DOHH2 (cell line): ENCODE data around the gene INPP4B.

ENCODE experiments used
- H3F3A ChIP-seq: fragments of 200-600 bp; sonication (generic), shearing (Covaris generic); 2 replicates; pipeline ENCODE4 v1.6.0; 2016; ENCODE audit warnings: antibody characterized with exemption, mild to moderate bottlenecking; ENCODE audit not compliant: control insufficient read depth, insufficient read depth
- H3K27ac ChIP-seq: fragments of 200-600 bp; sonication (generic); 2 replicates; pipeline ENCODE4 v1.5.1; 2014; ENCODE audit warnings: low read depth, mild to moderate bottlenecking, low read length, moderate library complexity
- H3K27me3 ChIP-seq: fragments of 200-600 bp; sonication (generic); 2 replicates; pipeline ENCODE4 v1.6.1; 2014; ENCODE audit warnings: mild to moderate bottlenecking, low read length, mixed read lengths; ENCODE audit not compliant: control insufficient read depth
- H3K36me3 ChIP-seq: fragments of 200-600 bp; sonication (generic); 2 replicates; pipeline ENCODE4 v1.6.1; 2014; ENCODE audit warnings: mild to moderate bottlenecking, low read length, moderate library complexity, mixed read lengths; ENCODE audit not compliant: control insufficient read depth
- H3K4me1 ChIP-seq: fragments of 200-600 bp; sonication (generic); 2 replicates; pipeline ENCODE4 v1.6.1; 2014; ENCODE audit warnings: mild to moderate bottlenecking, low read length, mixed read lengths; ENCODE audit not compliant: control insufficient read depth
- H3K4me2 ChIP-seq: fragments of 200-600 bp; sonication (generic); 2 replicates; pipeline ENCODE4 v1.6.0; 2014; ENCODE audit warnings: mild to moderate bottlenecking, low read length, moderate library complexity
- H3K4me3 ChIP-seq: fragments of 200-600 bp; sonication (generic); 2 replicates; pipeline ENCODE4 v1.5.1; 2014; ENCODE audit warnings: mild to moderate bottlenecking, low read length, mixed read lengths
- H3K79me2 ChIP-seq: fragments of 200-600 bp; sonication (generic); 2 replicates; pipeline ENCODE4 v1.6.1; 2014; ENCODE audit warnings: mild to moderate bottlenecking, low read length, mixed read lengths; ENCODE audit not compliant: control insufficient read depth
- H3K9me2 ChIP-seq: fragments of 200-600 bp; sonication (generic); replicated peaks from 2 replicates; pipeline ENCODE4 v1.6.1; 2014; ENCODE audit warnings: mild to moderate bottlenecking, low read length, mixed read lengths; ENCODE audit not compliant: control insufficient read depth
- H3K9me3 ChIP-seq: fragments of 200-600 bp; sonication (generic); 2 replicates; pipeline ENCODE4 v1.6.1; 2014; ENCODE audit warnings: antibody characterized with exemption, low read length, mixed read lengths; ENCODE audit not compliant: control insufficient read depth, insufficient read depth
- H4K20me1 ChIP-seq: fragments of 200-600 bp; sonication (generic); 2 replicates; pipeline ENCODE4 v1.6.0; 2014; ENCODE audit warnings: low read depth, mild to moderate bottlenecking, antibody characterized with exemption, low read length, moderate library complexity; ENCODE audit not compliant: control insufficient read depth, insufficient read depth
- CTCF ChIP-seq: fragments of 200-600 bp; sonication (generic); IDR thresholded peaks from one replicate; pipeline ENCODE4 v1.5.1; 2014; ENCODE audit warnings: antibody characterized with exemption, mild to moderate bottlenecking, low read depth, low read length; ENCODE audit not compliant: poor library complexity, severe bottlenecking
- EZH2phosphoT487 ChIP-seq: fragments of 200-600 bp; sonication (generic); IDR thresholded peaks from 2 replicates; pipeline ENCODE4 v1.6.1; 2017; ENCODE audit warnings: borderline replicate concordance, mild to moderate bottlenecking, antibody characterized with exemption, low read length, moderate library complexity, mixed read lengths

INPP4B gene

GRCh38 chr4:142549726-142550463, 296.2 kb downstream of the INPP4B start:
- Histone ChIP-seq H3F3A (no peaks in the 10 kb centered on the region), H3K27me3 (no peaks in the 10 kb centered on the region), H3K4me3 (no peak overlapping the region), H3K4me2 (no peak overlapping the region), H3K9me3 (no peaks in the 10 kb centered on the region), H3K9me2 (no peaks in the 10 kb centered on the region), H3K27ac (no peak overlapping the region), H4K20me1 (no peaks in the 10 kb centered on the region), H3K36me3 (no peaks in the 10 kb centered on the region), H3K79me2 (no peaks in the 10 kb centered on the region), H3K4me1 (no peaks in the 10 kb centered on the region)
- no peak for TF ChIP-seq CTCF
- TF ChIP-seq EZH2phosphoT487, result no peak

- Histone ChIP-seq H3K4me1 (no peaks in the 10 kb centered on the region), H3K27ac (no peak overlapping the region), H3F3A (no peaks in the 10 kb centered on the region), H3K79me2 (no peaks in the 10 kb centered on the region), H3K27me3 (no peaks in the 10 kb centered on the region), H4K20me1 (no peaks in the 10 kb centered on the region), H3K9me2 (no peaks in the 10 kb centered on the region), H3K4me2 (no peak overlapping the region), H3K9me3 (no peaks in the 10 kb centered on the region), H3K36me3 (no peaks in the 10 kb centered on the region), H3K4me3 (no peak overlapping the region)
- TF ChIP-seq EZH2phosphoT487, result no peak
- TF ChIP-seq CTCF, result no peak
Measured at GRCh38 chr4:142549248-142549647, 296.9 kb downstream of the INPP4B start.

- Histone ChIP-seq H3K4me2 (no peak overlapping the region), H3K4me1 (no peaks in the 10 kb centered on the region), H3K9me2 (no peaks in the 10 kb centered on the region), H3K79me2 (no peaks in the 10 kb centered on the region), H3F3A (no peaks in the 10 kb centered on the region), H3K4me3 (no peak overlapping the region), H3K36me3 (no peaks in the 10 kb centered on the region), H3K27ac (no peak overlapping the region), H4K20me1 (no peaks in the 10 kb centered on the region), H3K27me3 (no peaks in the 10 kb centered on the region), H3K9me3 (no peaks in the 10 kb centered on the region)
- TF ChIP-seq CTCF, result no peak
- TF ChIP-seq EZH2phosphoT487, result no peak
Measured at GRCh38 chr4:142548491-142548890, 297.6 kb downstream of the INPP4B start.
